ENCODE data around the gene JAG1.

- TF ChIP-seq MAX (IDR thresholded peaks at IDR 0.05; ENCODE audit: low read depth, low read length): no peak
- TF ChIP-seq POLR2A (IDR thresholded peaks at IDR 0.05; ENCODE audit: extremely low read depth, insufficient read length): no peak
- TF ChIP-seq, protein P1, sequence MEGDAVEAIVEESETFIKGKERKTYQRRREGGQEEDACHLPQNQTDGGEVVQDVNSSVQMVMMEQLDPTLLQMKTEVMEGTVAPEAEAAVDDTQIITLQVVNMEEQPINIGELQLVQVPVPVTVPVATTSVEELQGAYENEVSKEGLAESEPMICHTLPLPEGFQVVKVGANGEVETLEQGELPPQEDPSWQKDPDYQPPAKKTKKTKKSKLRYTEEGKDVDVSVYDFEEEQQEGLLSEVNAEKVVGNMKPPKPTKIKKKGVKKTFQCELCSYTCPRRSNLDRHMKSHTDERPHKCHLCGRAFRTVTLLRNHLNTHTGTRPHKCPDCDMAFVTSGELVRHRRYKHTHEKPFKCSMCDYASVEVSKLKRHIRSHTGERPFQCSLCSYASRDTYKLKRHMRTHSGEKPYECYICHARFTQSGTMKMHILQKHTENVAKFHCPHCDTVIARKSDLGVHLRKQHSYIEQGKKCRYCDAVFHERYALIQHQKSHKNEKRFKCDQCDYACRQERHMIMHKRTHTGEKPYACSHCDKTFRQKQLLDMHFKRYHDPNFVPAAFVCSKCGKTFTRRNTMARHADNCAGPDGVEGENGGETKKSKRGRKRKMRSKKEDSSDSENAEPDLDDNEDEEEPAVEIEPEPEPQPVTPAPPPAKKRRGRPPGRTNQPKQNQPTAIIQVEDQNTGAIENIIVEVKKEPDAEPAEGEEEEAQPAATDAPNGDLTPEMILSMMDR (IDR thresholded peaks at IDR 0.05; ENCODE audit: low read depth, low read length): no peak
These were observed 9.1 kb upstream of the JAG1 start for GRCh38 chr20:10682939-10683338.

All from NB4 (cell line).